ENCODE measurements around the gene LDB1. TPM values are rescaled to one million over a fixed set of nuclear protein-coding genes. Genes with fewer than 3 reads are reported as not detected.

LDB1 gene
- total and polyA plus RNA-seq, 2 of the 13 experiments (the other 11 are each of a cell fraction or from before 2014, with no cell fraction given) = 17.2 to 45.5 TPM

DNA sequence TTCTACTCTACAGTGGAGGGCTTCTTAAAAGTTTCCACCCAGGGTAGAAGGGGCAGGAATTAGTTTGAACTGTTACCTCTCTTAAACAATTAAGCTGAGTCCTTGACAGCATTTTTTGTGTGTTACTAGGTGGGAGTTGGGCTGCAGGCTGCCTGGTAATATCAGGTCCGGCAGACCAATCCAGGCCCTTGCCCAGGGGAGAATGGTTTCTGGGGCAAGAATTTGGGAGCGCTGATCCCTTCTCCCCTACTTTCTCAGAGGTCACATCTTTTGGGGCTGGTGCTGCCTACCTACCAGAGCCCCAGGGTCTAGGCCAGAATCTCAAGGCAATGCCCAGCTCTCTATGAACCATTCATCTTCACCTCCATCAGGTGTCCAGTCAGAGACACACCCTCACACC is 14.2 kb upstream of the LDB1 start (continued):
- TF ChIP-seq, protein P1, sequence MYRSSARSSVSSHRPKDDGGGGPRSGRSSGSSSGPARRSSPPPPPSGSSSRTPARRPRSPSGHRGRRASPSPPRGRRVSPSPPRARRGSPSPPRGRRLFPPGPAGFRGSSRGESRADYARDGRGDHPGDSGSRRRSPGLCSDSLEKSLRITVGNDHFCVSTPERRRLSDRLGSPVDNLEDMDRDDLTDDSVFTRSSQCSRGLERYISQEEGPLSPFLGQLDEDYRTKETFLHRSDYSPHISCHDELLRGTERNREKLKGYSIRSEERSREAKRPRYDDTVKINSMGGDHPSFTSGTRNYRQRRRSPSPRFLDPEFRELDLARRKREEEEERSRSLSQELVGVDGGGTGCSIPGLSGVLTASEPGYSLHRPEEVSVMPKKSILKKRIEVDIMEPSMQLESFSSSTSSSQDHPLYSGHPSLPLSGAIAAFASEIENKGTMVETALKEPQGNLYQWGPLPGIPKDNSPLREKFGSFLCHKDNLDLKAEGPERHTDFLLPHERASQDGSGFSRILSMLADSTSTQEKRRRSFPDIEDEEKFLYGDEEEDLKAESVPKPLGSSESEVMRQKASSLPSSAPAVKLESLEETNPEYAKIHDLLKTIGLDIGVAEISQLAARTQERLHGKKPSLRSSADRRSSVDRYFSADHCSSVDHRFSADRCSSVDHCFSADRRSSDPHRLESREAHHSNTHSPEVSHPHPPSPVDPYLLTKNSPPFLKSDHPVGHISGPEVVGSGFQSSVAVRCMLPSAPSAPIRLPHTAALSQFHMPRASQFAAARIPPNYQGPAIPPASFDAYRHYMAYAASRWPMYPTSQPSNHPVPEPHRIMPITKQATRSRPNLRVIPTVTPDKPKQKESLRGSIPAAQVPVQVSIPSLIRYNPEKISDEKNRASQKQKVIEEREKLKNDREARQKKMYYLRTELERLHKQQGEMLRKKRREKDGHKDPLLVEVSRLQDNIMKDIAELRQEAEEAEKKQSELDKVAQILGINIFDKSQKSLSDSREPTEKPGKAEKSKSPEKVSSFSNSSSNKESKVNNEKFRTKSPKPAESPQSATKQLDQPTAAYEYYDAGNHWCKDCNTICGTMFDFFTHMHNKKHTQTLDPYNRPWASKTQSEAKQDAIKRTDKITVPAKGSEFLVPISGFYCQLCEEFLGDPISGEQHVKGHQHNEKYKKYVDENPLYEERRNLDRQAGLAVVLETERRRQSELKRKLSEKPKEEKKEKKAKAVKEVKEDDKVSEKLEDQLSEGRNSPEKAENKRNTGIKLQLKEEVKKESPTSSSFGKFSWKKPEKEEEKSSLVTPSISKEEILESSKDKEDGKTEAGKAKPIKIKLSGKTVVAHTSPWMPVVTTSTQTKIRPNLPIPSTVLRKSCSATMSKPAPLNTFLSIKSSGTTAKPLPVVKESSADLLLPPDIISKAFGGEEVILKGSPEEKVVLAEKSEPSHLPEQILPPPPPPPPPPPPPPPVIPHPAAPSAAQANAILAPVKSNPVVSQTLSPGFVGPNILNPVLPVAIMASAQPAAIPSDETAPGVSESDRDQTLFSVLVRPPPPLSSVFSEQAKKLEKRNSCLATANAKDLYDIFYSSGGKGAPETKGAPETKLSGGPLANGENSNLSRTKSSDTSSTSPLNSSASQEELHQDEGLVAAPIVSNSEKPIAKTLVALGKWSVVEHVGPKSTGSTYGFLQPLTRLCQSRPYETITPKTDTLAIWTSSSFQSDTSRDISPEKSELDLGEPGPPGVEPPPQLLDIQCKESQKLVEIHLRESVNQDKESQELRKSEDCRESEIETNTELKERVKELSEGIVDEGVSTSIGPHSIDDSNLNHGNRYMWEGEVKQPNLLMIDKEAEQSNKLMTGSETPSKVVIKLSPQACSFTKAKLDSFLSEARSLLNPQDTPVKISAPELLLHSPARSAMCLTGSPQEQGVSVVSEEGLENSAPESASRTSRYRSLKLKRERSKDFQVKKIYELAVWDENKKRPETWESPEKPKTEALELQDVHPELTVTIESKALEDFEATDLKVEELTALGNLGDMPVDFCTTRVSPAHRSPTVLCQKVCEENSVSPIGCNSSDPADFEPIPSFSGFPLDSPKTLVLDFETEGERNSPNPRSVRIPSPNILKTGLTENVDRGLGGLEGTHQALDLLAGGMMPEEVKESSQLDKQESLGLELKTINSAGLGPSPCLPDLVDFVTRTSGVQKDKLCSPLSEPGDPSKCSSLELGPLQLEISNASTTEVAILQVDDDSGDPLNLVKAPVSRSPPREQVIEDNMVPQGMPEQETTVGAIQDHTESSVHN (CRISPR knock-in tag; IDR thresholded peaks at IDR 0.05) = no peak
- TF ChIP-seq ZNF230 (CRISPR knock-in tag; IDR thresholded peaks at IDR 0.05) (no peak), NR2F6 (IDR thresholded peaks at IDR 0.05) (no peak), NR2F6 (CRISPR knock-in tag; IDR thresholded peaks at IDR 0.05) (no peak), ZNF703 (CRISPR knock-in tag; IDR thresholded peaks at IDR 0.05; ENCODE audit: borderline replicate concordance) (no peak), NFE2L1 (CRISPR knock-in tag; IDR thresholded peaks at IDR 0.05; ENCODE audit: borderline replicate concordance) (no peak)
